GM23248 (cell line): Measurements from ENCODE around the gene CTTNBP2.

ENCODE experiments used
- EZH2 ChIP-seq: fragments of 200-600 bp; sonication (generic); IDR thresholded peaks from 2 replicates; pipeline ENCODE4 v1.6.1; 2018; ENCODE audit warnings: antibody characterized with exemption, mild to moderate bottlenecking; ENCODE audit not compliant: insufficient read depth, poor library complexity, severe bottlenecking
- EZH2phosphoT487 ChIP-seq: fragments of 200-600 bp; sonication (generic); IDR thresholded peaks from 2 replicates; pipeline ENCODE4 v1.6.1; 2018; ENCODE audit warnings: antibody characterized with exemption, moderate library complexity, mild to moderate bottlenecking, low read depth; ENCODE audit not compliant: insufficient read depth

DNA sequence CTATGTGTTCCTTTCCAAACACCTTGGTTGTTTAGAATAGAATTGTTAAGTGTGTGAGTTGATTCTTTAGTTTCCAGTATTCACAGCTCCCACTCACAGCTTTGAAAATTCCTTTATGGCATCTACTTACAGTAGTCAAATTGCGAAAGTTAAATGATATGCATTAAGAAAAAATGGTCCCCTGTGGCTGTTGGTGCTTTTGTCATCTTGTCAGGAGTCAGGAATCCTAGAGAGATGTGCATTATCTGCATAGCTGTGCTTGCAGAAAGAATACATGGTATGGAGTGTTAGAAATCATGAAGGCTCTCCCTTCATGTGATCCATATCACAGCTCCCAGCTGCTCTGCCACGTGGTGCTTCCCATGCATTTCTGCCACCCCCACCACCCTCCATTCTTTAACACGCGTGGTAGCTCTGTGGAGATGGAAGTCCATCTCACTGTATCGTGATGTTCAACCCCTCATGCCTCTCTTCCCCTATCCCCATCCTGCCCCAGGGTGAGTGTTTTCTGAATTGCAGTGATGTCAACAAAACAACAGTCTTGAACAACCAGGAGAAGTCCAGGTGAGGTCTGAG is 29.2 kb upstream of the CTTNBP2 start:
- TF ChIP-seq EZH2 (no peak), EZH2phosphoT487 (no peak)
